HepG2 (cell line): ENCODE results near the gene SLC25A43. TPM values are rescaled to one million over a fixed set of nuclear protein-coding genes. Genes with fewer than 3 reads are reported as not detected.

Experiments
- BORCS8-MEF2B ChIP-seq: sonication (generic); formaldehyde crosslinking; IDR thresholded peaks from 2 replicates; pipeline ENCODE4 v1.8.0; 2022; ENCODE audit warnings: mild to moderate bottlenecking, missing genetic modification reagents
- MXD1 ChIP-seq: sonication (generic); formaldehyde crosslinking; IDR thresholded peaks from 2 replicates; pipeline ENCODE4 v1.4.0; 2020; ENCODE audit warnings: mild to moderate bottlenecking, missing genetic modification reagents
- SMAD3 ChIP-seq: sonication (generic); formaldehyde crosslinking; IDR thresholded peaks from 2 replicates; pipeline ENCODE4 v1.4.0; 2020; ENCODE audit warnings: missing genetic modification reagents
- UBTF ChIP-seq: sonication (generic); formaldehyde crosslinking; IDR thresholded peaks from 2 replicates; pipeline ENCODE4 v1.4.0; 2020; ENCODE audit warnings: mild to moderate bottlenecking, missing genetic modification reagents
- YEATS4 ChIP-seq: sonication (generic); formaldehyde crosslinking; IDR thresholded peaks from 2 replicates; pipeline ENCODE4 v1.4.0; 2020; ENCODE audit warnings: missing genetic modification reagents, borderline replicate concordance
- ZFY ChIP-seq: sonication (generic); formaldehyde crosslinking; IDR thresholded peaks from 2 replicates; pipeline ENCODE4 v1.4.0; 2020; ENCODE audit warnings: missing genetic modification reagents
- ZNF407 ChIP-seq: sonication (generic); formaldehyde crosslinking; IDR thresholded peaks from one replicate; pipeline ENCODE4 v1.5.1; 2020; ENCODE audit warnings: mild to moderate bottlenecking, missing genetic modification reagents; ENCODE audit errors: not compliant biosample characterization
- polyA plus RNA-seq, 8 experiments: library from polyadenylated mRNA; depleted of rRNA in 3 of 8; stranded (reverse) in 7 of 8; unstranded in 1 of 8; fragments of >200 nt; fragmentation: Illumina TruSeq in 4 of 8; extraction: Trizol in 4 of 8; gene quantifications; 2 replicates each; pipeline versions ENCODE4 v1.2.1 to v1.2.3, GENCODE V29; 2011 to 2016; ENCODE audit warnings: low read depth in 4 of 8, missing spikeins in 1 of 8, mixed read lengths in 1 of 8; ENCODE audit not compliant: insufficient read depth in 1 of 8
- total RNA-seq, 5 experiments: library from RNA; depleted of rRNA; stranded (reverse); fragments of >200 nt; fragmentation: Illumina TruSeq; extraction: Trizol; gene quantifications; 2 replicates each; pipeline ENCODE4 v1.2.3, GENCODE V29; 2016; ENCODE audit warnings: low read depth in 1 of 5
- TF ChIP-seq, protein P1 (sequence below): sonication (generic); formaldehyde crosslinking; IDR thresholded peaks from 2 replicates; pipeline ENCODE4 v1.8.0; 2022; ENCODE audit warnings: low read depth, missing genetic modification reagents

The SLC25A43 gene
- total and polyA plus RNA-seq, 2 of the 13 experiments (the other 11 are each of a cell fraction or from before 2014, with no cell fraction given) = 5.8 to 13.2 TPM

DNA sequence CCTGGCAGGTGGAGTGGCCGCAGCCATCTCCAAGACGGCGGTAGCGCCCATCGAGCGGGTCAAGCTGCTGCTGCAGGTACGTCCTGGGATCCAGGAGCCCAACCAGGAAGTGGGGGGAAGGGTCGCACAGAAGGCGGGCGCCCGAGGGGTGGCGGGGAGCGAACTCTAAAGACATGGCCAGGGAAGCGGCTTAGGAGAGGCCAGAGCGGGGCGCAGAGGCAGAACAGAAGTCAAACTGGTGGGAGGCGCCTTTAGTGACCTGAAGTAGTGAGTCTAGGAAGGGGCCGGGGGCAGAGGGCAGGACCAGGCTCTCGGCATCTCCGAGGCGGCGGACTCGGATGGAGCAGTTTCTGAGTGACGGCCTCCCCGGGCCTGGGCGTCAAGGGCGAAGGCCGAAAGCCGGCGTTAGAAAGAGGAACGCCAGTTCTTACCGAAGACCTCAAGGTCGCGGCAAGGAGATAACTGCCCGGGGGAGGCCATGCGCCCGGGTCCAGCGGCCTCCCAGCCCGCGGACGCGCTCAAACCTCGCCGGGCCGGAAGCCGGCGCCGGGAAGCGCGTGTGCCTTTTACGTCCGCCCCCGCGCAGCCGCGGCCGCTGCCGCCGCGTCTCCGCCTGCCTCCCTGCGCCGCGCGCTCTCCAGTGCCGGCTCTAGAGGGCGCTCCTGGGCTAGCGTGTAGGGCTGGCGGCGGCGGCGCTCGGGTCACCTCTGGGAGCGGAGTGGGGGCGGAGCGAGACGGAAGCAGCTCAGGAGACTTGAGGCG lies 69.6 kb downstream of the SLC25A43 start (continued):
- TF ChIP-seq MXD1 (CRISPR knock-in tag) (peak; percentile 40; the same call in 1 of the 2 replicates), BORCS8-MEF2B (CRISPR knock-in tag) (no peak), UBTF (peak; percentile 48; the same call in 1 of the 2 replicates), YEATS4 (CRISPR knock-in tag) (peak; percentile 19; the same call in 1 of the 2 replicates), SMAD3 (CRISPR knock-in tag) (no peak), ZNF407 (no peak), ZFY (CRISPR knock-in tag) (peak; percentile 52)
- TF ChIP-seq, protein P1, sequence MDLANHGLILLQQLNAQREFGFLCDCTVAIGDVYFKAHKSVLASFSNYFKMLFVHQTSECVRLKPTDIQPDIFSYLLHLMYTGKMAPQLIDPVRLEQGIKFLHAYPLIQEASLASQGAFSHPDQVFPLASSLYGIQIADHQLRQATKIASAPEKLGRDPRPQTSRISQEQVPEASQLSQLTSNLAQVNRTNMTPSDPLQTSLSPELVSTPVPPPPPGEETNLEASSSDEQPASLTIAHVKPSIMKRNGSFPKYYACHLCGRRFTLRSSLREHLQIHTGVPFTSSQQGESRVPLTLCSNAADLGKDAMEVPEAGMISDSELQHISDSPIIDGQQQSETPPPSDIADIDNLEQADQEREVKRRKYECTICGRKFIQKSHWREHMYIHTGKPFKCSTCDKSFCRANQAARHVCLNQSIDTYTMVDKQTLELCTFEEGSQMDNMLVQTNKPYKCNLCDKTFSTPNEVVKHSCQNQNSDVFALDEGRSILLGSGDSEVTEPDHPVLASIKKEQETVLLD (CRISPR knock-in tag) = peak; percentile 22; the same call in 1 of the 2 replicates
